GM19099 (cell line): ENCODE measurements around the gene MAPKAPK2.
A peak's percentile ranks its signal among the peaks of the same experiment; 100 is the strongest.

ENCODE experiments used
- POLR2A ChIP-seq: IDR thresholded peaks from 3 replicates; pipeline ENCODE4 v1.6.1; 2011; ENCODE audit warnings: low read depth; ENCODE audit not compliant: insufficient read length; ENCODE audit errors: extremely low read depth

The MAPKAPK2 gene

GRCh38 chr1:206715552-206716158 lies 30.9 kb downstream of the MAPKAPK2 start:
- TF ChIP-seq POLR2A: no peak

GRCh38 chr1:206716159-206716869 lies 31.6 kb downstream of the MAPKAPK2 start:
- TF ChIP-seq POLR2A: no peak

GRCh38 chr1:206716870-206717673 lies 32.4 kb downstream of the MAPKAPK2 start:
- TF ChIP-seq POLR2A: peak; percentile 26

GRCh38 chr1:206717674-206717989 lies 32.9 kb downstream of the MAPKAPK2 start:
- no peak for TF ChIP-seq POLR2A

DNA sequence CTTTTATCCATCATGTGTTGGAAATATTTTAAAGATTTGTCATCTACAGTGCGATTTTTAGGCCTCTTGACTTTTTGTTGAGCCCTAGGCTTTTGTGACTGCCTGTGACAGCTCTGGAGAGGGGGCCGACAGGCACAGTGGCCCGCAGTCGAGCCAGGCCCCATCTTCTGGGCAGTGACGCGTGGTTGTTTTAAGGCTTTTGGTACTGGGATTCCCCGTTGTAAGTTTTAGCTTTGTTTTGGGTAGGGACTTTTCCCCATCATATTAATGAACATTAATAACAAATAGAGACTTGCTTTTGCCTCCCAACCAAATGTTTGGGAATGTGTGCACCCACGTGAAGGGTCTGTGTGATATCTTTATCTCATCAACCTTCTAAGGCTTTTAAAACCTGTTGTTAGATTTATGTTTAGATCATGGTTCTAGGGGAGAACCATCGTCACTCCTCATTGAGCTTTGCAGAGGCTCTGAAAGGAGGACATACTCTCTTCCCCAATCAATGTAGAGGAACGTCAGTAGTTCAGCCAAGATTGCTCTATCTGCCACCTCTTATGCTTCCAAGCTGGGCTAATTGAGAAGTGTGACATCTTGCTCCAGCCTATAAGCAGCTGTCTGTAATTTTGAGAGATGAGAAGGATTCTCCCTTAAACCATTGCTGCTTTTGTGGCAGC lies 34.6 kb downstream of the MAPKAPK2 start:
- TF ChIP-seq POLR2A: no peak

DNA sequence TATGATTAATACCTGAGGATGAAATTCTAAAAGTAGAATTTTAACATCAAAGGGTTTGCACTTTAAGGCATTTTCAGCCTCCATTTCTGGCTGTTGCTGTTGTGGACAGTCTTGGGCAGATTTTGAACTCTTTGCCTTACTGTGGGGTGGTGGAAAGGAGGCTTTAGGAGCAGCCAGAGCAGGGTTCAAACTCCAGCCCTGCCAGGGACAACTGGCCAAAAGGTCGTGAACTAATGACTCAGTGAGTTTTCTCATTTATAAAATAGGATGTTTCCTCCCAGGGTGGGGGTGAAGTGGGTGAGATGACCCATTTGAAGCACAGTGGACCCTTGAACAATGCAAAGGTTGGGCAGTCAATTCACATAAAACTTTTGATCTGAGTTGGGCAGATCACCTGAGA lies 36.7 kb downstream of the MAPKAPK2 start:
- no peak for TF ChIP-seq POLR2A

DNA sequence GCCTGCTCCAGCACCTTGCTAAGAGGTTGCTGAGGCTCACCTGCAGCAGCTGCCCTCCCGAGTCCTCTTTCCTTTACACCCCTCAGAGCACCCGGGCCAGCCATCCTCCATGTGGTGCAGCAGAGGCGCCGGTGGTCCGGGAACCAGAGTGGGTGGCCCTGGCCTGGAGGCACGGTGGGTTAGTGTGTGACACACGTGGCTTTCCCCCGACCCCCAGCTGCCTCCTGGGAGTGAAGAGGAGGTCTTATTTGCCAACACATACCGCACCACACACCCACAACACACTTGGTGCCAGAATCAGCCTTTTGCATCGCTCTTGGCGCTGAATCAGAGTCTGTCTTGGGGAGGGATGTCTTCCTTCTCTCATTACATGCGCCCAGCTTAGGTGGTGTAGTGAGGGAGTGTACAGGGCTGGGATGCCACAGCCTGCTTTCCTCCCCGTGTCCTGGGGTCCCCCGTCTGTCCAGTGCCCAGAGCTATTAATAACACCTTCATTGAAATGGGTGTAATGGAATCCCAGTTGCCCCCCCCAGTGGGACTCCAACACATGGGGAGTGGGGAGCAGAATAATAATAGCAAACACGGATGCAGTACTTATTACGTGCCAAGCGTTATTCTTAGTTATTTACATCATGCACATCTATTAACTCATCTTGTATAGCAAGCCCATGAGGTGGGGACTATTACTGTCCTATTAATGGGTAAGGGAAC lies 38.2 kb downstream of the MAPKAPK2 start:
- TF ChIP-seq POLR2A: no peak

- no peak for TF ChIP-seq POLR2A
These were observed 38.7 kb downstream of the MAPKAPK2 start for GRCh38 chr1:206723462-206723804.

- TF ChIP-seq POLR2A: no peak
These were observed 39.2 kb downstream of the MAPKAPK2 start for GRCh38 chr1:206723805-206724472.

- no peak for TF ChIP-seq POLR2A
These were observed 40.6 kb downstream of the MAPKAPK2 start for GRCh38 chr1:206725109-206725963.

DNA sequence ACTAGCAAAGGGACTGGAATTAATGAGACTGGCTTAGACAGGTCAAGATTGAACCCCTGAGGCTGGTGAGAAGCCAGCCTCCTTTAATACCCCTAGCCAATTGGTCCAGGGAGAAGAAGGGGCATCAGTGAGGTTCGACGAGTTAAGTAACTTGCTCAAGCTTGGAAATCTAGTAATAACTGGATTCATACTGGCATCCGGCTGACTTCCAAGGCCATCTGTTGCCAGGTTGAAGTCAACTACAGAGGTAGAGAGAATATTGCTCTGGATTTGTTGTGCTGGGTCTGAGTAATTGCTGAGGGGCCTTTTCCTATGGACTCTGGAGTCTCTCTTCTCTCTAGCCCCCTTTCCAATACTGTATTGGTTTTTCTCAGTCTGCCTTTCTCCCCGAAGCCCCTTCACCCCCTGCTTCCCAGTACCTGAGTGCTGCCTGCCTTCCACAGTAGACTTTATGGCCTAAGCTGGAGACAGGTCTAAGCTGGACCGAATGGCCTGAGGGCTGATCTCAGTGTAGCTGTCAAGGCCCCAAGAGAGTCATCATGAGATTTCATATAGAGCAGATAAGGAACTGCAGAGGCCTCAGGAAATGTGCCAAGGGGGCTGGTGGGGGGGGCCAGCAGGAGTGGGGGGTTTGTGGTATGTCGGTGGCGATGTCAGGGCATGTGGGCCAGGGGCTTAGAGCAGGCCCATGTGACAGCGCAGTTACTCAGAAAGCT lies 43.4 kb downstream of the MAPKAPK2 start:
- TF ChIP-seq POLR2A: no peak

GRCh38 chr1:206728697-206728987 lies 43.9 kb downstream of the MAPKAPK2 start:
- no peak for TF ChIP-seq POLR2A

GRCh38 chr1:206729050-206729449 lies 44.3 kb downstream of the MAPKAPK2 start:
- TF ChIP-seq POLR2A: no peak
